ENCODE measurements around the gene CLIC3.

The CLIC3 gene

DNA sequence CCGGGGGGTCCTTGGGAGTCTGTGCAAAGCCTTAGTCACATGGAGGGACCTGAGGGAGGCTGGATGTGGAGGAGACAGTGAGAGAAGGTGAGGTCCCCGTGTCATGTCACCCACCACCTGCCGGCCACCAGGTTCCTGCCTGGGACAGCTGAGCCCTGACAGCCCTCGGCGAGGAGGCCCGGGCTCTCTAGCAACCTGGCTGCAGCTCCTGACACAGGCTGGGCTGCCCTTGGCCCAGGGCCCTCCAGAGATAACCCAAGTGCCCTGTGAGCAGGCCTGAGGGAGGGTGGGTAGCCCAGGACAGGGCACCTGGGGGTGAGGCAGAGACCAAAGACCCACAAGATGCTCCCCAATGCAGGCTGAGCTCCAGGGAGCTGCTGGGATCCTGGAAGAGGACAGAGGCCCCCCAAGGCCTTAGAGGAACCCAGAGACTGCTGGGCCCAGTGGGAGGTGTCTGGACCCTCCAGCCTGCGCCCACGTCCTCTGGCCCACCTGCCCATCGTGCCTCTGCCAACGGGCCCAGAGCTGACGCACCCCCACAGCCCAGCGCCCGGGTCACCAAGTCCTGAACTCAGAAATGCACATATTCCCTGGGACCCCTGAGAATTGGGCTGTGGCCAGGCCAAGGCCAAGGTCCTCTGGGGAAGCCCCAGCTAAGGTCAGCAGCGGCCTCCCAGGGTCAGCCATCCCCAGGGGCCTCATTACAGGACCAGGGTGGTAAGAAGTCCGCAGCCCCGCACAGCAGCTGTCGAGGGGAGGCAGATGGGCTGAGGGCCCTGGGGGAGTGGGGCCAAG lies 27.8 kb downstream of the CLIC3 start:
- DNase-seq (ENCODE audit: low read depth in 3 of 3, low spot score in 1 of 3) = no peak

DNA sequence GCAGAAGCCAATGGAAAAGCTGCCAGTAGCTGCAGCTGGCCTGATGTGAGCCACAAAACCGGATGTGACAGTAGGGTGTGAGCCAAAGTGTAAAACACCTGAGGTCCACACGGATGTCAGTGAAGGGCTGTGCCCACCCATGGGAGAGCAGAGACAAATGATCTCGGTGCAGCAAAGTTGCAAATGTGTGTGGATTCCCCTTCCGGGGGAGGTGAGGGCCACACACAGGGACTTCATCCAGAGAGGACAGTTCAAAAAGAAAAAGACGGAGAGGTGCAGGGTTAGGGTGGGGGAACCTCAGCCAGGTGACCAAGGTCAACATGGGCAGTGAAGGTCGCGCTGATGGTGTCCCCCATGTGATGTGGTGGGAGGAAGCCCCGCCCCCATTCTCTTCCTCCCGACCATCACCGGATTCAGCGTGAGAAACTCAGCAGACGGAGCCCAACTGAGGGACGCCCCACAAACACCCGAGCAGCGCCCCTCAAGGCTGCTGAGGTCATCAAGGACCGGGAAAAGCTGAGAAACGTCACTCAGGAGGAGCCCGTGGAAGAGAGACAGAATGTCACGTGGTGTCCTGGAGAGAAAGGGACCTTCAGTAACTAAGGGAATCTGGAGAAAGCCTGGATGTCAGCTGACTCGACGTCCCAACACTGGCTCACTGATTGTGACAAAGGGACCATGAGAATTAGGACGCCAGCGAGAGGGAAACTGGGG lies 30.4 kb downstream of the CLIC3 start:
- DNase-seq (ENCODE audit: low read depth in 3 of 3, low spot score in 1 of 3) = no peak

DNA sequence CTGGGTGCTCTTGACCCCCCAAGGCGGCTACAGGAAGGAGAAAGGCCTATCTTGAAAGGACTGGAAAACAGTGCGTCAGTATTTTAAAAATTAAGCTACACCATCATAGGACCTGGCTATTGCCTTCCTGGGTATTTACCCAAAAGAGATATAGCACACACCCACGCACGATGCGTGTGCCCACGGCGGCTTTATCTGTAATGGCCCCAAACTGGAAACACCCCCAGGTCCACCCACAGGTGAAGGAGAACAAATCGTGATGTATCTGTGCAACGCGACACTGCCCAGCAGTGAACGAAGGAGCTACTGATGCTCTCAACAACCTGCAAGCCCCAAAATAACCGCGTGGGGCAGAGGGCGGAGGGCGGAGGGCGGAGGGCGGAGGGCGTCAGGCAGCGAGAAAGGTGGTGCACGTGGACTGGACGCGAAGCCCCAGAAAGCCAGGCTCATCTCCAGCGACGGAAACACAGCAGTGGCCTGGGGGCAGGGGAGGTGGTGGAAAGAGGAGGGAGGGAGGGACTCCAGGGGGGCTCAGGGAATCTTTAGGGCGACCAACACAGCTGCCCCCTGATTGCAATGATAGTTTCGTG lies 31.4 kb downstream of the CLIC3 start:
- DNase-seq (ENCODE audit: low read depth in 3 of 3, low spot score in 1 of 3) = no peak

DNA sequence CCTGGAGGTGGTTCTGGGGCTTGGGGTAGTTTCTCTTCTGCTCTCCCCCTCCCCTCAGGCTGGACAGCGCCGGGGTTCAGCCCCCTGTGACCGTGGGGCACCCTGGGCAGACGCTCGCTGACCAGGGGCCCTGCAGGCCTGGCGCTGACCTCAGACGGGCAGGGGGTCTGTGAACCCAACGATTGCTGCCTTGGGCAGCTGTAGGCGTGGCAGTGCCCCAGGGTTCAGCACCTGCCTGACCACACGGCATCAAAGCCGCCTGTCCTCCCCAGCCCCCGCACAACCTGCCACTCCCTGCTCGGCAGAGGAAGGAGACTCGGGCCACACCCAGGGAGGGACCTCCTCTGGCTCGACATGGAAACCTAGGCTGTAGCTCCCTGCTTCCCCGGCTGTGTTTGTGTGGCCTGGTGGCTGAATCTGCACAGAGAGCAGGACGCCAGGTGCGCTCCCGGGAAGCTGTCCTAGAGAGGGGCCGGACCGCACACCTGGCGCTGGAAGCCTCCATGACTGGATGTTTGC lies 32.1 kb downstream of the CLIC3 start:
- no peak for DNase-seq (ENCODE audit: low read depth in 3 of 3, low spot score in 1 of 3)

DNA sequence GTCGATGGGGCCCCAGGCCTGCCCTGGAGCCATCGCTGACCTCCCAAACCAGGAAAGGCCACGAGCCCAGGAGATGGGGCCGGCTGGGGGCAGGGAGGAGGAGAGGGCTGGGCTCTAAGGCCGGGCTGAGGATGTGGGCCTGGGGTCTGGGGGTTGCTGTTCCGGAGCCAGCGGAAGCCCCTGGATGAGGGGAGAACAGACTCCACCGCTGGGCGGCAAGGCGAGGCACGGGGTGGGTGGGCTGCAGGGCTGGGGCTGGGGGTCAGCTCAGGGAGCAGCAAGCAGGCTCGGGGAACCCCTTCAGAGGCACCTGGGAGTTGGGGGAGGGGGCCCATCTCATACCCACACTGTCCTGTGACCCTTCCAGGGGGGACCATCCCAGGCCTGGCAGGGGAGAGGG lies 32.6 kb downstream of the CLIC3 start:
- DNase-seq (ENCODE audit: low read depth in 3 of 3, low spot score in 1 of 3) = no peak

DNA sequence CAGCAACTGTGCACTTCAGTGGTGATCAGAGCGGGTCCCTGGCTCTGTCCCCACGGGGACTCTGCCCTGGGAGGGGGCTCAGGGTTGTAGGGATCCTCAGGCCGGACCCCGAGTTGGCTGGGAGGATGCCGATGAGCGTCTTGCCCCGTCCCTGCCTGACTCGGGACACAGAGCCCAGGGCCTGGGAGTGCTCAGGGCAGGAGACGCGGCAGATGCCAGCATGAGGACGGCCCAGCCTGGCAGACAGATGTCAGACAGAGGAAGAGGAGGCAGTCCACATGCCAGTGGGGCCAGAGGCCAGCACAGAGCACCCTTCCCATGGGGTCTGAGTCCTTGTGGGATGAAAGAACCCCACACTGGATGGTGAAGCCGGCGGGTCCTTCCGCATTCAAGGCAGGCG lies 33.0 kb downstream of the CLIC3 start:
- DNase-seq (ENCODE audit: low read depth in 3 of 3, low spot score in 1 of 3) = no peak

DNA sequence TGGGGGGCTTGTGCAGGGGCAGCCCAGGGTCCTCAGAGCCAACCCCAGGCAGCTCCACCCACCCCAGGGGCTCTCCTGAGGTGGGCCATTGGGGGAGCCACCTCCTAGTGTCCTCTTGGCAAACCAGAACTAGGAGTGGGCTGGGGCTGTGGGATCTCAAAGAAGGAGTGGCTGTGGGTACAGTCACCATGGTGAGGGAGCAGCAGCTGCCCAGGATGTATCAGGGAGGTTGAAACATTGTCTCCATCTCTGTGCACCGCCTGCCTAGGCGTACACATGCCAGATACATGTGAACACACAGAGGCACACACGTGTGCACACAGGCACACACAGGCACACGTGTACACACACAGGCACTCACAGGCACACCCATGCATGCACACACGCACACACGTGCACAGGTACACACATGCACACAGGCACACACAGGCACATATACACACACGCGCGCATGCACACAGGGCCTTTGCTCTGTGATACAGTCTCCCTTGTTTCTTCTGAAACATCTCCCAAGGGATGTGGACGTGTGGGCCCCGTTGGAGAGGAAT lies 33.6 kb downstream of the CLIC3 start:
- DNase-seq (ENCODE audit: low read depth in 3 of 3, low spot score in 1 of 3) = no peak

DNA sequence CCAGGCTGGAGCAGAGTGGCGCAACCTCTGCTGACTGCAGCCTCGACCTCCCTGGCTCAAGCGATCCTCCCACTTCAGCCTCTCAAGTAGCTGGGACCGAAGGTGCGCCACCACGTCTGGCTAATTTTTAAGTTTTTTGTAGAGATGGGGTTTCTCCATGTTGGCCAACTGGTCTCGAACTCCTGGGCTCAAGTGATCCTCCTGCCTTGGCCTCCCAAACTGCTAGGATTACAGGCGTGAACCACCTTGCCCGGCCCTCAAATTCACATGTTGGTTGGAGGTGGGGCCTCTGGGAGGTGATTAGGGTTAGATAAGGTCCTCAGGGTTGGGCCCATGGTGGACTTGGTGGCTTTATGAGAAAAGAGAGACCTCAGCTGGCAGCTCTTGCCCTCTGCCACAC lies 34.2 kb downstream of the CLIC3 start:
- no peak for DNase-seq (ENCODE audit: low read depth in 3 of 3, low spot score in 1 of 3)

DNA sequence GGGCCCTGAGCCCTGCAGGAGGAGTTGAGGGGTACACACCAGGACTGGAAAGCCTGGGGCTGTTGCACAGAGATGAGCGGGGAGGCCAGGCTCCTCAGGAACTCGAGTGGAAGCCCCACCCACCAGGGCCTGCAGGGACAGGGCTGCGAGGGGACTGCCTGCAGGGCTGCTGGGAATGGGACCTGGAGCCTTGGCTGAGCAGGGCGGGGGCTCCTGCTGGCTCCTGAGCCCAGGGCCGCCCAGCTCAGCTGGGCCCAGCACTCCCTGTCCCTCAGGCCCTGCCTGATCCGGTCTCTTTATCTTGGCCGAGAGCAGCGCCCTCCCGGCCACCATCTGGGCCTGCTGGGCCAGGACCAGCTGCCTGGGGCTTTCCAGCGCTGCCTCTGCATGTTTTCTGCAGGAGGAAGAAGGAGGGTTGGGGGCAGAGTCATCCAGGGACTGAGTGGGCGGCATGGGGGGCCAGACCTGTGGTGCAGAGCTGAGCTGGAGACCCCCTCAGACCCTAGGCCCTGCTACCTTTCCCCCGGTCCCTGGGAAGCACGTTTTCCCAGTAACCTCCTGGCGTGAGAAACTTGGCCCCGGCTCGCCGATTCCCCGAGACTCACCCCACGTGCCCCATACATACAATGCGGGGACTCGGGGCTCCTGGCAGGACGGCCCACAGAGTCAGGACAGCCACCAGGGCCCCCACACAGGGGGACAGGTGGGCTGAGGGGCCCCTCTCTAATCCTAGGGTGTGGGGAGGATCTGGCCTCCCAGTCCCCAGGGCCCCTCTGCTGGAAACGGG lies 34.9 kb downstream of the CLIC3 start:
- no peak for DNase-seq (ENCODE audit: low read depth in 3 of 3, low spot score in 1 of 3)

DNA sequence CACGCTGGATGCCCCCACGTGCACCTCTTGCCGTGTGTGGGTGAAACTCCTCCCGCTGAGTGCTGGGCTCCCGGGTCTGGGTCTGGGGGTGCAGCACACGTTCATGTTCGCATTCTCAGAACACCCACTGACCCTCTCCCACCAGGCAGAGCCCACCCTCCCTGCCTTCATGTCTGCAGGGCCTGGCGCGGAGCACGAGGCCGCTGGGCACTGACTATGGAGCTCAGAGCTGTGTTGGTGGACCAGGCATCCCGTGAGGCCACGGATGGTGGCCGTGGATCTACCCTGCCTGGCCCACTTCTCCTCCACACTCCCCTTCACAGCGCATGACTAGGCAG lies 35.5 kb downstream of the CLIC3 start:
- no peak for DNase-seq (ENCODE audit: low read depth in 3 of 3, low spot score in 1 of 3)

DNA sequence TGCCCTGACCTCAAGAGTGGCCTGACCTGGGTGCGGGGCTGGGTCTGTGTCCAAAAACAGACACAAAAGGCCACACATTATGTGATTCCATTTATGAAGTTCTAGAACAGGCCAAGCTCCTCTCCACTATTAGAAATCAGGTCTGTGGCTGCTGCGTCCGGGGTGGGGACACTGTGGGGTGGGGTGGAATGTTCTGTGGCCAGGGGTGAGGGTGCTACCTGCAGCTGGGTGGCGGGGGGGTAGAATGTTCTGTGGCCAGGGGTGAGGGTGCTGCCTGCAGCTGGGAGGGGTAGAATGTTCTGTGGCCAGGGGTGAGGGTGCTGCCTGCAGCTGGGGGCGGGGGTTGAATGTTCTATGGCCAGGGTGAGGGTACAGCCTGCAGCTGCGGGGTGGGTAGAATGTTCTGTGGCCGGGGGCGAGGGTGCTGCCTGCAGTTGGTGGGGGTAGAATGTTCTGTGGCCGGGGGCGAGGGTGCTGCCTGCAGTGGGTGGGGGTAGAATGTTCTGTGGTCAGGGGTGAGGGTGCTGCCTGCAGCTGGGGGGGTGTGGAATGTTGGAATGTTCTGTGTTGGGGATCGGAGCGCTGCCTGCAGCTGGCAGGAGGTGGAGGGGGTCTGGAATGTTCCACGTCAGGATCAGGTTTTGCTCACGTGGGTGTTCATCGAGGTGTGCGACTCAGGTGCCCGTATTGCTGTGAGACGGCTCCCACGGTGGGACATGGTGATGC lies 36.0 kb downstream of the CLIC3 start:
- no peak for DNase-seq (ENCODE audit: low read depth in 3 of 3, low spot score in 1 of 3)

DNA sequence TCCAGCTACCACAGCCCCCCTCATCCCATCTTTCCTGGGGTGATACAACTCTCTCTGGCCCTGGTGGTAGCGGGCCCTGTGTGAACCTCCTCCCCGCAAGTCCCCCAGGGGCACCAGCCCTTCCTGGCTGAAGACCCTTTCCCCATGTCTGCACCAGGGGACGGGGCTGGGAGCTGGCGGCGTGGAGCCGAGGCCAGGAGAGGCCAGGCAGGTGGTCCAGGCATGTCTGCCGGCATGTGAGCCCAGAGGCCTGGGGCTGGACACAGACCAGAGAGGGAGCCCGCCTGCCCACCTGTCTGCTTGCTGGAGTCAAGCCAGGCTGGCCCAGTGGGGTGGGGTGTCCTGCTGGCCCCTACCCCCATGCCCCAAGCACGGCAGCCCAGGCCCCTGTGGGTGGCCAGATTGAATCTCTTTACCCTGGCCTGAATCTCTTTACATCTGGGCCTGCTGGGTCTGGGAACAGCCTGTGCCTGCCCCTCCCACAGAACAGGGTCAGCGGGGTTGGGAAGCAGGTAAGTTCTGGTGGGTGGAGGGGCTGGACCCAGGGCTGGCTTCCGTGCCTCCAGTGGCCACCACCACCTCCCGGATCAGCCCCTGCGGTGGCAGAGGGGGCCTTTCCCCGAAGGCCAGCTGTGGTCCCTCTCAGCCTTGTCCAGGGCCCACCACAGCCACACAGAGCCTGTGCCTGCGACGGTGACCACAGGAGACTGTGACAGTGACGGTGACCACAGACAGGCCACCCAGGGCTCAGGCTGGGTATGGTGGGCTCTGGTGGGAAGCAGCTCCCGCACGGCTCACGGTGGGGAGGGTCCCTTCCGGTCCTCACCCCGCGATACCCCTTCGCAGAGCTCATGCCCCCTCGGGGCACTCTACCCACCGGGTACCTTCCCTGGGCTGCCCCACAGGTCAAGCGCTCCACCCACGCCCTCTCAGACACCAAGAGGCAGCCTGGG lies 37.2 kb downstream of the CLIC3 start:
- DNase-seq (ENCODE audit: low read depth in 3 of 3, low spot score in 1 of 3) = no peak

DNA sequence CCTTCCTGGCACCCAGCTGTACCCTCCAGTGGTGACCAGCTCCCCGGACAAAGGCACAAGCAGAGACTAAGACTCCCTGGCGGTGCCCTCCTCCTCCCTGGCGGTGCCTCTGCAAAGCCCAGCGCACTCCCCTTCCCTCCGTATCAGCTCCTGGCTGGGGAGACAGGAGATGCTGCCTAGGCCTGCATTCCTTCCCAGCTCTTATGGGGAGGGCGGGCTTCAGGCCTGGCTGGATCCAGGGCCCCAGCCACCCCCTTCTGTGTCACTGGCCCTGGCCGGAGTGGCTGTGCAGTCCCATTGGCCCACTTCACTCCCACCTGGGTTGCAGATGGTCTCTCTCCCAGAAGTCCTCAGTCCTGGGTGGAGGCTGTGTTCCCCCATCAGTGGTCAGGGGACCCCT lies 37.9 kb downstream of the CLIC3 start:
- no peak for DNase-seq (ENCODE audit: low read depth in 3 of 3, low spot score in 1 of 3)

DNA sequence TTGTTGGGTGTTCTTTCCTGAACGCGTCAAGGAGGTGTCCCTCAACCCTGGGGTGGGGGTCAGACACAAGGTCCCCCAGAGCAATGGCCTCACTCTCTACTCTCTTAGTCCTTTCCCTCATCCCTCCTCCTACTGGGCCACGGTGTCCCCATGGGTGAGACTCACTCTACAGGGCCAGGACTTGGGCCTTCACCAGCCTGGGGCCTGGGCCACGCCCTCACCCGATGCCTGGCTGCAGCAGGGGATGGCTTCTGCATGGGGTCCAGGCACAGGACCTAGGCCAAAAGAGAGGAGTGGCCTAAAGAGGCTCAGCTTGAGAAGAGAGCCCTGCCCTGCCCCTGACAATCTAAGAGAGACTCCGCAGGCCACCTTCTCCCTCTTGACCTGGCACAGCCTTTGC lies 38.5 kb downstream of the CLIC3 start:
- DNase-seq (ENCODE audit: low read depth in 3 of 3, low spot score in 1 of 3) = no peak

DNA sequence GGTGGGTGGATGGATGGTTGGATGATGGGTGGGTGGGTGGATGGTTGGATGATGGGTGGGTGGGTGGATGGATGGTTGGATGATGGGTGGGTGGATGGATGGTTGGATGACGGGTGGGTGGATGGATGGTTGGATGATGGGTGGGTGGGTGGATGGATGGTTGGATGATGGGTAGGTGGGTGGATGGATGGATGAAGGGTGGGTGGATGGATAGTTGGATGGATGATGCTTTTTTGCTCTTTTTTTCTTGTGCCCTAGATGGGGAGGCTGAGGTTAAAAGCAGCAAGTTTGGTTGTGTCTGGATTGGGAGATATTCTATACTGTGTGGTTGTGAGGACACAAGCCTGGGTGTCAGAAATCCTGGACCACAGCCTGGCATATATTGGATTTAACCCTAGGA lies 38.9 kb downstream of the CLIC3 start:
- DNase-seq (ENCODE audit: low read depth in 3 of 3, low spot score in 1 of 3) = no peak

DNA sequence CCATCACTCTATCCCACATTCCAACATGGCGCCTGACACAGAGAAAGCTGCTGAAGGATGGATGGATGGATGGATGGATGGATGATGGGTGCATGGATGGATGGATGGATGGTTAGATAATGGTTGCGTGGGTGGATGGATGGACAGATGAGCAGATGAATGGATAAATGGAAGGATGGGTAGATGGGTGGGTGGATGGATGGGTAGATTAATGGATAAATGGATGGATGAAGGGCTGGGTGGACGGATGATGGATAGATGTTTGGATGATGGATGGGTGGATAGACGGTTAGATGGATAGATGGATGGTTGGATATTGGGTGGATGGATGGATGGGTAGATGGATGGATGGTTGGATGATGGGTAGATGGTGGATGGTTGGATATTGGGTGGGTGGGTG lies 39.8 kb downstream of the CLIC3 start:
- no peak for DNase-seq (ENCODE audit: low read depth in 3 of 3, low spot score in 1 of 3)

DNA sequence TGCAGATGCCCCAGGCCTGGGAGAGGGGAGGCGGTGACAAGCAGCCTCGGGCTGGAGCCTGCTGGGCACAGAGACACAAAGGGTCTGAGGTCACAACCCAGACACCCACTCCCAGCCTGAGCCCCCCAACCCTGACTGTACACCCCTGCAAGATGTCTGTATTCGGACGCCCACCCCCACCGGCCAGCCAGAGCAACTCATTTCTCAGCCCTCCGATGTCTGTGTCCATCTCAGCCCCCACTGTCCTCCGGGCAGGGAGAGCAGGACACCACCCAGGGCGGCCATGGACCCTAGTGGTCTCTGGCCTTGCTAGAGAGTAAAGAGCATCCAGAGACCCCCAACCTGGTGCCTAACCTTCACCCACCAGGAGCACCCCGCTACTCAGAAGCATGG lies 40.4 kb downstream of the CLIC3 start:
- DNase-seq (ENCODE audit: low read depth in 3 of 3, low spot score in 1 of 3) = no peak

DNA sequence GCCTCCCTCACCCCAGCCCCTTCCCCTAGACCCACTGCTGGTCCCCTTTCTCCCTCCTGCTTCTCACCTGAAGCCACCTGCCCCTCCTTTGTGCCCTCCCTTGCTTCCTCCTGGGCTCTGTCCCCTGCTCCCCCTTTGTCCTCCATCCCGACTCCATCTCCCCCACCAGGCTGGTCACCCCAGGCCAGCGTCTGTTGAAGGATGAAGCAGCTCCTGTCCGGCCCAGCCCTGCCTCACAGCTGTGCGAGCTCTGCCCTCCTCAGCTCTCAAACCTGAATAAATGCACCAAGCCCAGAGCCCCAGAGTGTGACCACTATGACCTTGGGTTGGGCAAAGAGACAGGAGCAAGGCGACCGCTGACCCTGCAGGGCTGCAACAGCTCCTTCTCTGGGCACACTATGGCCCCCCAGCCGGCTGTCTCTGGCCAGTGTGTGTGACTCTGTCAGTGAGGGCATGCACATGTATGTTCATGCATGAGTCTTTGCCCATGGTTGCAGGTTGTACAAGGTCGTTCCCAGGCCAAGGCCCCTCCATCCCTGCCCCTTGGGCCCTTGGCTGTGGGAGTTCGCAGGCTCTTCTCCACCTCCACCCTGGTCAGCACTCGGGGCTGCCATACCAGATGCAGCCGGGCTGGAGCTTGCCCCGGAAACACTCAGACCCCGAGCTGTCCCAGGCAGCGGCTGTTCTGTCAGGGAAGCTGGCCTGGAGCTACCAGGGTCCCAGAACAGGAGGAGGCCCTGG lies 41.0 kb downstream of the CLIC3 start:
- DNase-seq (ENCODE audit: low read depth in 3 of 3, low spot score in 1 of 3) = no peak

All from stimulated activated CD4-positive, alpha-beta T cell treated with anti-CD3 and anti-CD28 coated beads, TNF-alpha, amount 100 ng/mL, for 1 hour (primary cell).